RWPE2 (cell line): ENCODE measurements around the gene RECQL5.
A peak's percentile ranks its signal among the peaks of the same experiment; 100 is the strongest.

Source experiments
- ATAC-seq: fragments of 200-7000 bp; cut with Tn5 transposase; 3 replicates; pipeline ENCODE4 v1.9.1; 2021; ENCODE audit warnings: low read depth
- DNase-seq: peaks from one replicate; pipeline ENCODE4 v3.0.0-alpha.2; 2020; ENCODE audit warnings: low spot score
- H3K27ac ChIP-seq: fragments of 450-650 bp; 2 replicates; pipeline ENCODE4 v1.5.1; 2017; ENCODE audit warnings: mild to moderate bottlenecking; ENCODE audit not compliant: poor library complexity, severe bottlenecking
- H3K27me3 ChIP-seq: fragments of 250-450 bp; sonication (Bioruptor Pico); 2 replicates; pipeline ENCODE4 v1.5.1; 2021; ENCODE audit warnings: mild to moderate bottlenecking, moderate library complexity; ENCODE audit not compliant: insufficient read depth, poor library complexity, severe bottlenecking
- H3K36me3 ChIP-seq: fragments of 250-450 bp; sonication (Bioruptor Pico); 2 replicates; pipeline ENCODE4 v1.5.1; 2020; ENCODE audit warnings: low read depth, mild to moderate bottlenecking, moderate library complexity
- H3K4me1 ChIP-seq: fragments of 250-450 bp; sonication (Bioruptor Pico); 2 replicates; pipeline ENCODE4 v1.5.1; 2021; ENCODE audit warnings: mild to moderate bottlenecking, moderate library complexity; ENCODE audit not compliant: insufficient read depth, poor library complexity, severe bottlenecking
- H3K4me3 ChIP-seq: fragments of 250-450 bp; sonication (Bioruptor Pico); 2 replicates; pipeline ENCODE4 v1.5.1; 2021; ENCODE audit warnings: mild to moderate bottlenecking, moderate library complexity; ENCODE audit not compliant: severe bottlenecking
- H3K9me3 ChIP-seq: fragments of 250-450 bp; sonication (Bioruptor Pico); 2 replicates; pipeline ENCODE4 v1.5.1; 2021; ENCODE audit warnings: mild to moderate bottlenecking, moderate library complexity; ENCODE audit not compliant: severe bottlenecking
- CTCF ChIP-seq: fragments of 450-650 bp; IDR thresholded peaks from one replicate; pipeline ENCODE4 v1.5.1; 2017; ENCODE audit warnings: mild to moderate bottlenecking, moderate library complexity; ENCODE audit not compliant: poor library complexity, severe bottlenecking

RECQL5 gene

GRCh38 chr17:75592348-75593020 lies 74.5 kb downstream of the RECQL5 start:
- no peaks in the 10 kb centered on the region for H3K4me1 ChIP-seq
- H3K27me3 ChIP-seq = no peaks in the 10 kb centered on the region
- DNase-seq (peak; percentile 73), ATAC-seq (no peak)
- H3K36me3 ChIP-seq = no peaks in the 10 kb centered on the region
- no peaks in the 10 kb centered on the region for H3K9me3 ChIP-seq
- no peak overlapping the region for H3K4me3 ChIP-seq
- no peak for TF ChIP-seq CTCF
- H3K27ac ChIP-seq = no peak overlapping the region

- no peak for ATAC-seq
- Histone ChIP-seq H3K4me3 (no peak overlapping the region), H3K27ac (no peak overlapping the region), H3K9me3 (no peaks in the 10 kb centered on the region), H3K36me3 (no peaks in the 10 kb centered on the region), H3K4me1 (no peaks in the 10 kb centered on the region), H3K27me3 (no peaks in the 10 kb centered on the region)
- DNase-seq = peak; percentile 69
- no peak for TF ChIP-seq CTCF
Measured at GRCh38 chr17:75591722-75592302, 75.1 kb downstream of the RECQL5 start.

GRCh38 chr17:75590849-75591721 lies 75.9 kb downstream of the RECQL5 start:
- Histone ChIP-seq H3K9me3 (no peaks in the 10 kb centered on the region), H3K27ac (no peak overlapping the region), H3K27me3 (no peaks in the 10 kb centered on the region), H3K36me3 (no peaks in the 10 kb centered on the region), H3K4me3 (no peak overlapping the region), H3K4me1 (no peaks in the 10 kb centered on the region)
- ATAC-seq (no peak), DNase-seq (no peak)
- TF ChIP-seq CTCF = no peak

- DNase-seq (no peak), ATAC-seq (no peak)
- H3K4me1 ChIP-seq = no peaks in the 10 kb centered on the region
- H3K27ac ChIP-seq = no peak overlapping the region
- no peaks in the 10 kb centered on the region for H3K27me3 ChIP-seq
- H3K4me3 ChIP-seq = no peak overlapping the region
- no peak for TF ChIP-seq CTCF
- H3K36me3 ChIP-seq = no peaks in the 10 kb centered on the region
- H3K9me3 ChIP-seq = no peaks in the 10 kb centered on the region
Measured at GRCh38 chr17:75590314-75590761, 76.6 kb downstream of the RECQL5 start.
